HG03280 (cell line): ENCODE results near the gene CASZ1.

ENCODE experiments used
- ATAC-seq: cut with Tn5 transposase; IDR thresholded peaks from one replicate; pipeline ENCODE4 v1.9.1; 2021; ENCODE audit warnings: mild to moderate bottlenecking, moderate library complexity; ENCODE audit not compliant: unreplicated experiment

CASZ1 gene

DNA sequence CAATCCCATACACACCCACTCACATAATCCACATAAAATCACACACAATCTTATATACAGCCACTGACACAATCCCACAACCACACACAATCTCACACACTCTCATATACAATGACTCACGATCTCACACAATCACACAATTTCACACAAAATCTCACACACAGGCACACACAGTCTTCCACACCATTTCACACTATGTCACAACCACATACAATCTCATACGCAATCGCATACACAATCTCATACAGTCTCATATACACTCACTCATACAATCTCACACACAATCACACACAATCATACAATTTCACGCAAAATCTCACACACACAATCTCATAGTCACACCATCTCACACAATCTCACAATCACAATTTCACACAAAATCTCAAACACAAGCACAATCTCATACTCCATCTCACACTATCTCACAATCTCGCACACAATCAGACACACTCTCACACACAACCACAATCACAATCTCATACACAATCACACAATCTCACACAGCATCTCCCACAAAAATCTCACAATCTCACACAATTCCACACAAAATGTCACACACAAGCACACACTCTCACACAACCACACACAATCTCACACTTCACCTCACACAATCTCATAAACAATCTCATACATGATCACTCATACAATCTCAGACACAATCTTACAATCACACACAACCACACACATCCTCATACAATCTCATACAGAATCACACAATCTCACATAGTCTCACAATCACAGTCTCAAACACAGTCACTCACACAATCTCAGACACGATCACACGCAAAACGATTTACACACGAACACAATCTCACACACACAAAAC lies 18.5 kb downstream of the CASZ1 start:
- ATAC-seq = no peak

DNA sequence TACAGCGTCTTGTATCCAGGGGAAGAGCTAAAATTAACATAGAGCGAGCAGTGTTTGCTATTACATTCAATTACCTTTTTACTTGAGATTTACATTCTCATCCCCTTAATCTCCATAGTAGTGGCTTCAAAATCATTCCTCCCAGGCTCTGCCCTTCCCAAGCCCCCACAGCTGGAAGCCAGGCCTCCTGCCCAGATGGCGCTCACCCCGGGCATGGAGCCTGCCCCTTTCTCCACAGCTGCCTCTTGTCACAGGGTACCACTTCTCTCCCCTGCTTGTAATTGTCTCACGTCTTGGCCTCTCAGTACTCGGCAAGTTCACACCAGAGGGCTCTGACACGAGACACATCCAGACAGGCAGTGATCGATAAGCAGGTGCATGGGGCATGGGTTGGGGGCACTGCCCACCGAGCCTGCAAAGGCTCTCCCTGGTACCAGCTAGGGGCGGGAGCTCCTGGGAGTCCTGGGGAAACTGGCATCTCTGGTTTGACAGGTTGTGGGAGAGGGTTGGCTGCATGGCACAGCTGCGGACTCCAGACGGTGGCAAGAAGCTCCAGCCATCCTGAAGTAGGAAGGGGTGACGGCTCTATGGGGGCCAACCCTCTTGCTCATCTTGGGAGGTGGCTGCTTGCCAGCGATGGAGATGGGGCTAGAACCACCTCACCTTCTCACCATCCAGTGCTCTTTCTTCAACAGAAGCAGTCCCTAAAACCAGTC lies 20.1 kb downstream of the CASZ1 start:
- no peak for ATAC-seq

DNA sequence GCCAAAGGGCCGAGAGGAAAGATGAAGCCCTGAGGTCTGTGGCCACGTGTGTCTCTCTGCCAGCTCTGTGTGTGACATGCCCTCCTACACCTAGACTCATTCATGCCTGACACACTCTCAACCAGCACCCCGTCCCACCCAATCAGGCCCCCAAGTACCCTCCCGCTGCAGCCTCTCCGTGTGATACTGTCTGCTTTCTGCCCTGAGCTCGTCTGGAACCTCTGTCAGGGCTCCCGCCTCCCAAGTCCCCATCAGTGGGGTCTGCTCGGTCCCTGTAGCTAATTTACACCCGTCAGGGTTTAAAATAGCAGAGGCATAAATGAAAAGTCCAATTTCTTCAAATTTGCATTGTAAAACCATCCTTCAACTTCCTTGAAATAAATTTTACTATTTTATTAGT lies 20.7 kb downstream of the CASZ1 start:
- ATAC-seq = no peak

DNA sequence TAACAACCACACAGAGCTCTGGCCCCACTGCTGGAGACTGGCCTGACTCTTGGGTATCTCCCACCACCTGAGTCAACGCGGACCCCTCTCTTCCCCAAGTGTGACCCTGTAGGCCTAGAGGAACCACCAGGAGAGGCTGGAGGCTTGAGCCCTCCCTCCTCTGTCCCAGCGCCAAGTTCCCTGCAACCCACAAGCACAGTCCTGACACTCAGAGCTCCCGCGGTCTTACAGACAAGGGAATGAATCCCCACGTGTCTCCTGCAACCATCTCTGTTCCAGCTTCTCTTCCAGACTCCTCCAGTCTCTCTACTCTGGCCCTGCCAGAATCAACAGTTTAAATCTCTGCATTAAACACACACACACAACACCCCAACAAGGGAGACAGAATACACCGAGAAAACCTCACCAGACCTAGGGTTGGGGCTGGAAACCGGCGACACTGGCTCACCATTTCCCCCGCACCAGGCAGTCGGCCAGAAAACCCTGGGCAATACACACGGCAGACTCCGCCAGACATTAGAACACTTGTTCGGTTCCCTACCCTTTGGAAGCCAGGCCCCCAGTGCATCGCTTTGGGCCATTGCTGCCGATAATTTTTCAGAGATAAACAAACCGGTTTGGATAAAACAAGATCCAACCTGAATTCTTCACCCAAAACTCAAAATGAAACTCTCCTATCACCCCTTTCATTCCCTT lies 21.7 kb downstream of the CASZ1 start:
- no peak for ATAC-seq

DNA sequence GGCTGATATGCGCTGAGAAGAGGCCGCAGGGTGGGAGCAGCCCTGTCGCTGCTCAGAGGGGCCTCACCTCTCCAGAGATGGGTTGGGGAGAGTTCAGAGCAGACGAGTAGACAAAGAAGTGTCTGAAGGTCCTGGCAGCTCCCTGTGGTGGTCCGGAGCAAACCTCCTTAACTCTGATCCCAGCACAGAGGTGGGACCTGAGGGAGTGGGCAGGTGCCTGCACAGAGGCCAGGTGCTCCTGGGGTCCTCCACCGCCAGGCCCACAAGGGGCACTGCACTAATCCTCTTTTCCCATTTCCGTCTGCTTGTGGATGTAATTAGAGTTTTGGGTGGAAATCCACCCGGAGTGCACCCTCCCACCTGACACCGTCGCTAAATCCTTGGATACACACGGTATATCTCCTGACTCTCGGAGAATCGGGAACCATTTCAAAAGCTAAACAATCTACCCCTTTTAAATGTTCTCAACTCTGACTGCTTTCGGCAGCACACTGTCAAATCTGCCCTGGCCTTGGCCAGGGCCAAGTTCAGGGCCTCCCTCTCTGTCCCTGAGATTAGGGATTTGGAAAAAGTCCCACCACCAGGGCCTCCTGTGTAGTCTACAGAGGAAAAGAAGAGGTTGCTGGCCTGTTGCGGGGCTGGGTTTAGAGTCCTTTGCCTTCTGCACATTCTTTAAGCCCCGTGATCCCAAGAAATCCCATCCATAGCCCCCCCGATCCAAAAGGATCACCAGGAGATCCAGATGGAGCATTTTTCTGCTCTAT lies 22.4 kb downstream of the CASZ1 start:
- no peak for ATAC-seq

DNA sequence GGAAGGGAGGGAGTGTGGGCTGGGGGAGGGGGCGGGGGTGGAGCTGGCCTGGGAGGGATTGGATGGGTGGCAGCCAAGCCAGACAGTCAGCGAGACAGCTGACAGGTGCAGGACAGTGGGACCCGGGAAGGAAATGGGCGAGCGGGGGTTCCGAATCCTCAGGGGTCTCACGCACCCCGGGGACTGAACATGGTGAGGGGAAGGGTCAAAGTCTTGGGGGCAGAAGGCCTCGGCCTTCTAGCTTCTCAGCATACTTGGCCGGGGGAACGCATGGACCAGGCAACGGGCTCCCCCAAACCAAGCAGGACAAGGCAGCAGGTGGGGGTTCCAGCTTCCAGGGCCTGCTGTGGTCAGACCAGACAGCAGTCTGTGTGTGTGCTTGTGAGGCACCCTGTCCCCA lies 23.1 kb downstream of the CASZ1 start:
- ATAC-seq = no peak

DNA sequence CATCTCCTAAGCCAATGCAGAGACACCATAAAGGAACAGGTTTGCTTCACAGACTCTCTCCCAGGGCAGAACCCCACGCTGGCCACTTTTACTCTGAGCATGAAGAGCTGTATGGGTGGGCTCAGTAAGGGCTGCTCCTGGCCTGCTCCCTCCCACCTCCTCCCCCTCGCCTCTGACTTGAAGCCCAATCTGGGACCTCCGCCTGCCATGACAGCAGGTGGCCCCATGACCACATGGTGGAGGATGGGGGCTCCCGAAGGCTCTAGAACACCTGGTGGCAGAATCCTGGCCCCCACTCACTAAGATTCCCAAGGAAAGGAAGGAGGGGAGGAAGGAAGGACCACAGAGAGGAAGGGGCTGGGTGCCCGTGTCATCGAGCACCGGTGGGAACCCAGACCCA lies 23.7 kb downstream of the CASZ1 start:
- ATAC-seq = no peak

DNA sequence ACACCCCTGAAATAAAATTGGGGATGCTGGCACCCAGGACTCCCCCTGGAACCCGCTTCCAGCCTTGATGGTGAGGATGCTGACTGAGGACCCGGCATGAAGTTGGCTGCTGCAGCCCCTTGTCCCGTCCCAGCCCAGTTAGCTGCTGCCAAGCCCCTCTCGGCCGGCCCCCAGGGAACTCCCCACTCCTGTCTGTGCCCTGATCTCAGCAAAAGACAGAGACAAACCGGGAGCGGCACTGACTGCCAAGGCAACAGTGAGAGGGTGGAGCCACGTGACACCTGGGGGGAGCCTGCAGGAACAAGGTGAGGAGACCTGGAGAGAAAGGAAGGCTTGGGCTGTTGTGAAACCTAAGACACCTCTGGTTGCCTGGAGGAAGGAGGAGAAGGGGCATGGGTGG lies 24.7 kb downstream of the CASZ1 start:
- ATAC-seq = no peak

DNA sequence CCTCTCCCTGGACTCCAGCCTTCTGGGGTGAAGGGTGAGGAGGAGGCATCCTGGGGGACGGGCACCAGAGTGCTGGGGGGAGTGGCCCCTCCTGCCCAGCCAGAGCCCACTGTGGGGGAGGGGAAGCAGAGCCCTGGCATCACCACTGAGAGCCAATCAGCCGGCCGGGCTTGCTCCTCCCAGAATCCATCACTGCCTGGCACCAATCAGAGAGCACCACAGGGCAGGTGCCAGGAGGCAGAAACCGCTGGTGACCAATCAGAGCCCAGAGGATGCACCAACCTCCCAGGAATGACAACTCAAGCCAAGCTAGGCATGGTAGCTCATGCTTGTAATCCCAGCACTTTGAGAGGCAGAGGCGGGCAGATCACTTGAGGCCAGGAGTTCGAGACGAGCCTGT lies 27.9 kb downstream of the CASZ1 start:
- no peak for ATAC-seq

DNA sequence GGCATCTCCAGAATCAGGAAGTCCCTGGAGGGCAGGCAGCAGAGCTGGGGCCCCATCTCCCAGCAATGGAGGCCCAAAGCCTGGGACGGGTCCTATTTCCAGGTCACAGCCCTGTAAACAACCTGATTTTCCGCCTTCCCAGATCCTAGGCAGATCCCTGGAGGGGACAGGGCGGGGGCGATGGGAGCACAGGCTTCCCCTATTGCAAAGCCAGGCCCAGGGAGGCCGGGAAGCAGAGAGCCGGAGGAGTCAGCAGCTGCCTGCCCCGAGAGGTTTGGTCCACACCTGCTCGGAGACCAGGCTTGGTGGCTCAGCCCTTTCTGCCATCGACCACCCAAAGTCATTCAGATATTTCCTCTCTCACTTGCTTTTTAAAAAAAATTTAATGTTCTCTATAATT lies 29.2 kb downstream of the CASZ1 start:
- ATAC-seq = no peak

DNA sequence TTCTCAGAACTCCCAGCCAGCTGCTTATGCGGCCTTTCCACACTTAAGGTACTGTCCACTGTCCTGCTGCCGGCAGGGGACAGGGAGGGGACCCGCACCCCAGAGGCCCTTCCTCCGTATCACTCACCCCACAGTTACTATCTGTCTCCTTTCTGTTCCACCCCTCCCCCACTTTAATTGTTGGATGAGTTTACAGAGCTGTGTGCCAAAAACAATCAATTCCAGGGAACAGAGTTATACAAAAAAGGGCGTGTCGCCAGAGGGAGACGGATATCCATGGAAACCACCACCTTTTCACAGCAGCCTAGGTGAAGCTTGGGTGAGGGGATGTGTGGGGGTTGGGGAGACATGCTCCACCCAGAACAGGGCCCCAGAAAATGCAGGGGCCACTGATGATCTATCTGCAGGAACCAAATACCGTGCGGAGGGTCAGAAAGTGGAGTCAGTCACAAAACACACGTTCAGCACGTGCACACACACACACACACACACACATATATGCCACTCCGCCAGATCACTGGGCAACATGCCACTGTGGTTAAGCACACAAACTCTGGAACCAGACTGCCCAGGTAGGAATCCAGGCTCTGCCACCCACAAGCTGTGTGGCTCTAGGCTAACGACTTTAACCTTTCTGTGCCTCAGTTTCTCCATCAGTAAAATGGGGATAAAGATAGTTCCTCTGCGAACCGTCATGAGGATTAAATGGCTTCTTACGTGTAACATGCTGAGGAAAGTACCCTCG lies 30.5 kb downstream of the CASZ1 start:
- no peak for ATAC-seq

DNA sequence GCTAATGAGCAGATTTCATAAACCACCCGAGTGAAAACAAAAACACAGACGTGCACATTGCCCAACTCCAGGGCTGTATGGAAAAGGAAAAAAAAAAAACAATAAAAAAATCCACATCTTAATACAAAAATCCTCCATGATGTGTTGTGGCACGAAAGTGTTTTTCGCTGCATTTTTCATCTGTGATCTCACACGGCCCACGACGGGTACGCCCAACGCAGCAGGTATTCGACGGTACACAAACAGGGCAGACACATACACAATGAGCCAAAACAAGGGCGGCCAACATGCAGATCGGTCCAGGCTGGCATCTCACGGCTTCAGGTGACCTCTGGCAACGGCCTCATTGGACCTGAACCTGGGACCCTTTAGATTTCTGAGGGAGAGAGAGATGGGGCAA lies 31.1 kb downstream of the CASZ1 start:
- no peak for ATAC-seq

DNA sequence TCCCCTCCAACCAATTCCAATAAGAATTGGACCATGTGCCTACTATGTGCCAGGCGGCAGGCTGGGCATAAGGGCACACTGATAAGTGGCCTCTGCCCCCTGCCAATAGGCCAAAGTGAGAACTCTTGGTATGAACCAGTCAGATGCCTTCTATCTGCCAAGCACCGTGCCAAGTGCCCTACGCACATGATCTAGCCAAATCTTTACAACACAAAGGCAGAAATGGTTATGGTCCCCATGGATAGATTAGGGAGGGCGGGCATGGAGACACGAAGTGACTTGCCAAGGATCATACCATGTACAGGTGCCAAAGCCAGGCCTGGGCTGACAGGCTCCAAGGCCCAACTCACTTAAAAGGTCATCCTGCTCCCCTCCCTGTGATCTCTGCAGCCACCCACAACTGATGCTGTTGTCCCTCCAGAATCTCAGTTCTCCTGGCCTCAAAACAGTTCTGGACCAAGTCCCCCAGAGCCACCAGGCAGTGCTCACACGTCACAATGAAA lies 32.1 kb downstream of the CASZ1 start:
- ATAC-seq = no peak

DNA sequence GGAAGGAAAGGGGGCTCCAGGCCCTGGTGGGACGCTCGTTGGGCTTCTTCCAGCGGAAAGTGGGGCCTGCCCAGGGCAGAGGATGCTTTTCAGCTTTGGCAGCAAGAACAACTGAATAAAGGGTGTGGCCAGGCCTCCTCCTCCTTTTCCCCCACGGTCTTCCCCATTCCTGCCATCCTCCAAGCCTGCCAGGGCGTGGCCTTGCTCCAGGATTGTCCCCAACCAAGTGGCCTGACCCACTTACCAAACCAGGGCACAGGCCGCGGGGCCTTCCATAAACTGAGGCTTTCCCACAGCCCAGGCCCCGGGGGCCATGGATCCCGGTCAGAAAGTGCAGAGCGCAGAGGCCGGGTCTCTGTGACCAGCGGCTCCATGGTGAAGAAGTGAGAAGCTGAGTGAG lies 33.6 kb downstream of the CASZ1 start:
- no peak for ATAC-seq

DNA sequence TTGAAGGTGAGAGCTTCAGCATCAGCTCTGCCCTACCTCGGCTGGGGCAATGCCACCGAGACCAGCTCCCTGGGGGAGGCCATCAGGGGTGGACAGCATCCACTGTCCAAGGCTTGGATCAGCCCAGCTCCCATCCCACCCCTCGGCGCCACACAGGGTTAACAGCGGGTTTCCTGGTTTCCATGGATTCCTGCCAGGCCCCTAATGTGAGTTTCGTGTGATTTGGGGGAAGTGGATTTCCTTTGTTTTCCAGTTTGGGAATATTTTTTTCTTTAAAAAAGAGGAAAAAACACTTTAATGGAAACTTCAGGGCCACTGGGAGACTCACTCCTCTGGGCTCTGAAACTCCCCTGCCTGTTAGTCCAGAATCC lies 34.3 kb downstream of the CASZ1 start:
- ATAC-seq = no peak

DNA sequence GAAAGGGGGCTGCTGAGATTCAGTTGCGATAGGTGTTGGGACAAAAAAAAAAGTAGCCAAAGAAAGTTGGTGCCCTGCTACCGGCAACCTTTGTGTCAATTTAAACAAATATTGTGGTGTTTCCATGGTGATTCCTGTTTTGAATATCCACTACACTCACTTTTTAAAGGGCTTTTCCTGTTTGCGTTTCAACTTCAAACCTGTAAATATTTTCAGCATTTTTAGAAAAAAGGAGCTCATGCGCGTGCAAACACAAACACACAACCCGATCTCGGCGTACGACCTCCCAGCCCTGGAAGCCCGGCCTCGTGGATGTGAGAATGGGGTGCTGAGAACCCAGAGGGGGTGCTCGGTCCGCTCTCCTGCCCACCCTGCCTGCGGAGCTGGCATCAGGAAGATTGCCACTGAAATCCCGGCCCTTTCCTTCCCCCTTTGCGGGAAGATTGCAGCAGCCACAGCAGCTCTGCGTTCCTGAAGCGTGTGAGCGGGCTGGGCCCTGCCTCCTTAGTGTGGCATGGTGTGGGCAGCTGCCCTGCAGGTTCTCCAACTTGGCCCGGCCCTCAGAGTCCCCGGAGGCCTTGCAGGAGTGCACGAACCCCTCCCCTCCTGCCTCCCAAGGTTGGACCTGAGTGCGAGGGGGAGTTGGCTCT lies 34.8 kb downstream of the CASZ1 start:
- ATAC-seq = no peak

DNA sequence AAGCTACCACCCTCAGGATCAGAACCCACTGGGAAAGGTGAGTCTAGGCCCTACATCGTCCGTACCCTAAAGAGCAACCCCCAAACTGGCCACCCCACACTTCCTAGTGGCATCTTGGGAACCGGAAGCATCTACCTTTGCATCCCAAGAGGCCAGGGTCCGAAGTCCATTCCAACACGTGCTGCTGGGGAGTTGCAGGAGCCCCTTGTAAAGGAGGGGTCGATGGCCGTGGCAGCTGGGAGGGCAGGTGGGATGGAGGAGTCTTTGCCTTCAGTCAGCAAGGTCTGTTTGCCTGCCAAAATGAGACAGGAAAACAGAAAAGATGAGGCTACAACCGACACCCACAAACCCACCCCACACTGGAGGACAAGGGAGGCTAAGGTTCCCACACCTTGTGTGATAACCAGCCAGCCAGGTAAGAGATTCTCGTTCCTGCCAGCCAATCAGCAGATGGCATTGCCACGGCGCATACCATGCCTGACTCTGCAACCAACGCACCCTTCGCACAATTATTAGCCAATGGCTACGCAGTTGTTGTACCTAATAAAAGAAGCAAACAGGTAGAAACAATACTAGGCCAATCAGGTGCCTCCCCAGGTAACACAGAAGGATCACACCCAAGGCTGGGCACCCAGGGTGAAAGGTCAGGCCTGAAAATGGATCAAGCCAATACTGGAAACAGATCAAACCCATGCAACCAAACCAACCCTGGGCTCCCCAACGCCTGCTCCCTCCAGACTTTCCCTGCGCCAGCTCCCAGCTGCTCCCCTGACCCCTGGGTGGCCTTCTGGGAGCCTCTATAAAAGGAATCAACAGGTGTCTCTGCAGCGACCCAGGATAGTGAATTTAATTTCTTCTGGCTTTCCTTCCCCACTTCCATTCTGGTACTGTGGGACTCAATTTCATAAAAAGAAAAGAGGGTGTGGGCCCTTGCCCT lies 35.6 kb downstream of the CASZ1 start:
- ATAC-seq = no peak

DNA sequence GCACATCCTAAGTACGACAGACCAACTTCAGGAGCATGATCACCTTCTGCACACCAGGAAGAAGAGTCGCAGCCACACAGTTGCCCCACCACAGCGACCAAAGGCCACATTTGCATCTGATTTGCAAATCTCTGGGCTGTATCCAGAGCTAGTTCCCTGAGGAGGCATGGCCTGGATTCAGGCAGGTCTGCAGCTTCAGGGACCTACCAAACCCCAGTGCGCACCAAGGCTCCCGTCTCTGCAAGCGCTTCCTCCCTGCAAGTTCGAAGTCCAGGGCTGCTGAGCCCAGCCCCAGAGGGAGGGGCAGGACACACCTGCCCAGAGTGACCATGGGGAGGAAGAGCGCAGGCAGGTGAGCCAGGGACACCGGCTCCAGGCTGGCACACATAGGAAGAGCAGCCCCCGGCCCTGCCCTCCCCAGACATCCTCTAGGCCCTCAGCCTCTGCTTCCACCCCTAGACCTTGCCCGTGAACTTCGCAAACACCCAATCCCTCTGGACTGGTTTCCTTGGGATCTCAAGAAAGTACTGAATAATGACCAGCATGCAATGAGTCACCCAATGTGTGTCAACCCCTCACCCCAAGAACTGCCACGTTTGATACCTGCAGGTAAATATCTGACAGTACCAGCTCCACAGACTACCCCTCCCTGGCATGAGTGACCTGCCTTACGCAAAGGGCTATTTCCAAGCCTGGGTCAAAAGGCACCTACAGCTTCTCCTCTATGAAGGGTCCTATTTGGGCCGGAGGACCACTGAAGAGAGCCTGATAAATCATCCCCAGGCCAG lies 36.8 kb downstream of the CASZ1 start:
- no peak for ATAC-seq
